MCF 10A (cell line): Measurements from ENCODE around the gene RCAN3. TPM values are rescaled to one million over a fixed set of nuclear protein-coding genes. Genes with fewer than 3 reads are reported as not detected.
"Not testable (repeated sequence)": the region's sequence is repeated elsewhere in the genome, so short reads cannot be mapped to it uniquely, and the experiment has no call there.

ENCODE experiments used
- BruUV-seq: library from RNA; stranded (reverse); fragments of 400-500 nt; replicated peaks from 2 replicates; lab custom pipeline; 2021; lab: Mats Ljungman, UMichigan
- CTCF ChIA-PET: fragments of 300-600 bp; sonication (Branson Sonifier 250); formaldehyde crosslinking; extraction: SDS; loops from one replicate; lab custom pipeline; 2021; ENCODE audit warnings: antibody characterized with exemption, inconsistent platforms; lab: Yijun Ruan, JAX
- POLR2A ChIA-PET: fragments of 300-600, 350-650 bp; sonication (Branson Sonifier 250); formaldehyde crosslinking; extraction: SDS; loops from one replicate; lab custom pipeline; 2020; ENCODE audit warnings: antibody characterized with exemption, inconsistent platforms; lab: Yijun Ruan, JAX
- DNase-seq: peaks from one replicate; pipeline ENCODE4 v3.0.0-alpha.2; 2018; ENCODE audit not compliant: unreplicated experiment
- H3K27ac Mint-ChIP-seq: one replicate; pipeline ENCODE4 v1.8.0; 2022; ENCODE audit warnings: mild to moderate bottlenecking, low read depth, mixed read lengths; ENCODE audit not compliant: unreplicated experiment
- H3K27me3 Mint-ChIP-seq: one replicate; pipeline ENCODE4 v1.8.0; 2022; ENCODE audit warnings: mixed read lengths; ENCODE audit not compliant: insufficient read depth, unreplicated experiment
- H3K36me3 Mint-ChIP-seq: one replicate; pipeline ENCODE4 v1.8.0; 2022; ENCODE audit warnings: mild to moderate bottlenecking, moderate library complexity, mixed read lengths; ENCODE audit not compliant: insufficient read depth, unreplicated experiment
- H3K4me1 Mint-ChIP-seq: one replicate; pipeline ENCODE4 v1.8.0; 2022; ENCODE audit warnings: mixed read lengths; ENCODE audit not compliant: insufficient read depth, unreplicated experiment
- H3K4me3 Mint-ChIP-seq: one replicate; pipeline ENCODE4 v1.8.0; 2022; ENCODE audit warnings: mild to moderate bottlenecking, moderate library complexity, mixed read lengths; ENCODE audit not compliant: unreplicated experiment
- H3K9me3 Mint-ChIP-seq: one replicate; pipeline ENCODE4 v1.8.0; 2022; ENCODE audit warnings: mixed read lengths; ENCODE audit not compliant: unreplicated experiment
- intact Hi-C: fragments of 100-400 bp; cut with micrococcal nuclease; formaldehyde crosslinking; loops from 2 replicates; pipeline ENCODE4 v1.14.1; 2022
- total RNA-seq: library from RNA; stranded (reverse); gene quantifications from 2 replicates; pipeline ENCODE4 v1.2.3, GENCODE V29; 2022
- TF ChIP-seq, protein P1 (sequence below): fragments of 200-600 bp; IDR thresholded peaks from one replicate; pipeline ENCODE4 v1.8.0; 2022; ENCODE audit warnings: antibody characterized with exemption, mild to moderate bottlenecking; ENCODE audit not compliant: unreplicated experiment

Gene RCAN3
- total RNA-seq, 1 experiment from 2014 or later: 6.1 TPM

DNA sequence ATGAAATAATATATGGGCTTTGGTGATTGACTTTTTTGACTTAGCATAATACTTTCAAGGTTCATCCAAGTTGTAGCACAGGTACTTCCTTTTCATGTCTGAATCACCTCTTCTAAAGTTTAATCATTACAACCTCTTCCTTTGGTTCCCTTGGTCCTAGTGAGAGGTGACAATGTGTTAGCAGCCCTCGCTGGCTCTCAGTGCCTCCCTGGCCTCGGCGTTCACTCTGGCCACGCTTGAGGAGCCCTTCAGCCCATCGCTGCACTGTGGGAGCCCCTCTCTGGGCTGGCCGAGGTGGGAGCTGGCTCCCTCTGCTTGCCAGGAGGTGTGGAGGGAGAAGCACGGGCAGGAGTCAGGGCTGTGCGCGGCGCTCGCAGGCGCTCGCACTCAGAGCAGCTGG lies 13.0 kb upstream of the RCAN3 start:
- intact Hi-C loops: no loop called here
- Mint-ChIP-seq H3K27me3 (peaks cover 11% of the 10 kb centered on the region), H3K4me3 (no peak overlapping the region), H3K4me1 (peaks cover 5% of the 10 kb centered on the region), H3K27ac (no peak overlapping the region), H3K9me3 (no peaks in the 10 kb centered on the region), H3K36me3 (no peaks in the 10 kb centered on the region)
- TF ChIP-seq, protein P1, sequence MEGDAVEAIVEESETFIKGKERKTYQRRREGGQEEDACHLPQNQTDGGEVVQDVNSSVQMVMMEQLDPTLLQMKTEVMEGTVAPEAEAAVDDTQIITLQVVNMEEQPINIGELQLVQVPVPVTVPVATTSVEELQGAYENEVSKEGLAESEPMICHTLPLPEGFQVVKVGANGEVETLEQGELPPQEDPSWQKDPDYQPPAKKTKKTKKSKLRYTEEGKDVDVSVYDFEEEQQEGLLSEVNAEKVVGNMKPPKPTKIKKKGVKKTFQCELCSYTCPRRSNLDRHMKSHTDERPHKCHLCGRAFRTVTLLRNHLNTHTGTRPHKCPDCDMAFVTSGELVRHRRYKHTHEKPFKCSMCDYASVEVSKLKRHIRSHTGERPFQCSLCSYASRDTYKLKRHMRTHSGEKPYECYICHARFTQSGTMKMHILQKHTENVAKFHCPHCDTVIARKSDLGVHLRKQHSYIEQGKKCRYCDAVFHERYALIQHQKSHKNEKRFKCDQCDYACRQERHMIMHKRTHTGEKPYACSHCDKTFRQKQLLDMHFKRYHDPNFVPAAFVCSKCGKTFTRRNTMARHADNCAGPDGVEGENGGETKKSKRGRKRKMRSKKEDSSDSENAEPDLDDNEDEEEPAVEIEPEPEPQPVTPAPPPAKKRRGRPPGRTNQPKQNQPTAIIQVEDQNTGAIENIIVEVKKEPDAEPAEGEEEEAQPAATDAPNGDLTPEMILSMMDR: no peak
- CTCF ChIA-PET: no interaction called here
- no peak for DNase-seq
- BruUV-seq: no TSS peak
- POLR2A ChIA-PET: interaction anchor here (1.1 kb wide), 1 partner anchor 11 kb away, joined by 3 read pairs; no protein-coding TSS in a partner anchor

DNA sequence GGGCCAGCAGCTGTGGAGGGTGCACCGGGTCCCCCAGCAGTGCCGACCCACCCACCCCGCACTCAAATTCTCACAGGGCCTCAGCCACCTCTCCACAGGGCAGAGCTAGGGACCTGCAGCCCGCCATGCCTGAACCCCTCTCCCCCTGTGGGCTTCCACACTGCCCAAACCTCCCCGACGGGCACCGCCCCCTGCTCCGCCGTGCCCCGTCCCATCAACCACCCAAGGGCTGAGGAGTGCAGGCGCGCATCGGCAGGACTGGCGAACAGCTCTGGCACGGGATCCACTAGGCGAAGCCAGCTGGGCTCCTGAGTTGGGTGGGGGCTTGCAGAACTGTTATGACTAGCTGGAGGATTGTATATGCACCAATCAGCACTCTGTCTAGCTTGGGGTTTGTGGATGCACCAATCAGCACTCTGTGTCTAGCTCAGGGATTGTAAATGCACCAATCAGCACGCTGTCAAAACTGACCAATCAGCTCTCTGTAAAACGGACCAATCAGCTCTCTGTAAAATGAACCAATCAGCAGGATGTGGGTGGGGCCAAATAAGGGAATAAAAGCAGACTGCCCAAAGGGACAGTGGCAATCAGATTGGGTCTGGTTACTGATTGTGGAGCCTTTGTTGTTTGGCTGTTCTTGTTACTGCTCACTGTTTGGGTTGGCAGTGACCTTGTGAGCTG lies 12.4 kb upstream of the RCAN3 start:
- BruUV-seq: no TSS peak
- Mint-ChIP-seq H3K27me3 (peaks cover 11% of the 10 kb centered on the region), H3K27ac (no peak overlapping the region), H3K4me1 (peaks cover 5% of the 10 kb centered on the region), H3K9me3 (no peaks in the 10 kb centered on the region), H3K36me3 (no peaks in the 10 kb centered on the region), H3K4me3 (no peak overlapping the region)
- intact Hi-C loops: no loop called here
- no peak for DNase-seq
- ChIA-PET POLR2A (interaction anchor here (0.6 to 1.1 kb wide), 2 partner anchors 11 to 694 kb away, joined by 3 read pairs; no protein-coding TSS in a partner anchor), CTCF (no interaction called here)
- TF ChIP-seq, protein P1: no peak

DNA sequence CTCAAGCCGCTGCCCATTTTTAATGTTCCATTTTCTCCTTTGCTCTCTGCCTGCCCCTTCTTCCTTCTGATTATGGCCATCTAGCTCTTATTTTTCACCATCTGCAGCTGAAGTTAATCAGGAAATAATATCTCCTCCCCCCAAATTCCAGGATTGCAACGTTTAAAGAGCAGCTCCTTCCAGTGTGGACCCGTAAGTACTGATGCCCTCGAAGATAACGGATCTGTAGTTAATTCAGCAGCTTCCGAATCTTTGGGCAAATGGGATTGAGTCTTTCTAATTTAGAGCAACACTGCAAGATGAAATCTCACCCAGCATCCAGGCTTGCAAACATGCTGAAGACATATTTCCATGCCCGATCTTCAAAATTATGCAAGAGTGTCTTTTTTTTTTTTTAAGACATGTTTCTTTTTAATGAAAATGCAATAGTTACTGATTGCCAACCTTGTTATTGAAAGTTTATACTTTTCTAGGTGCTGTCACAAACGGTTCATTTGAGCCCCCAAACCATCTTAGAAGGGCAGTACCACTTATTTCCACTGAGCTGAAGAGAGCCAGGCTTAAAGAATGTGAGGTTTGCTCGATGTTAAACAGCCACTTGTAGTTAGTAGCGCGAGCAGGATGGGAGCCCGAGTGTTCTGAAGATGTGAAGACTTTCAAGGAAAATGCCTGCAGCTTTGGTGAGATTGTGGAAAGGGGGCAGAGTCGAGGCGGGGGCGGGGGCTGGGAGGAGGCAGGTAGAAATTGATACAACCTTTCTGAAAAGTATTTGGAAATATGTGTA lies 10.9 kb upstream of the RCAN3 start:
- ChIA-PET CTCF (interaction anchor here (0.5 to 1.3 kb wide), 5 partner anchors 9 to 1779 kb away, joined by 3 to 5 read pairs (median 4); no protein-coding TSS in a partner anchor), POLR2A (interaction anchor here (0.7 kb wide), 1 partner anchor 741 kb away, joined by 3 read pairs; the partner anchor contains the start of gene SYF2)
- H3K36me3 Mint-ChIP-seq: no peaks in the 10 kb centered on the region
- BruUV-seq: no TSS peak
- H3K27me3 Mint-ChIP-seq: peaks cover 11% of the 10 kb centered on the region
- no peak overlapping the region for H3K4me3 Mint-ChIP-seq
- no peaks in the 10 kb centered on the region for H3K9me3 Mint-ChIP-seq
- DNase-seq: no peak
- H3K4me1 Mint-ChIP-seq: peaks cover 5% of the 10 kb centered on the region
- TF ChIP-seq, protein P1: no peak
- intact Hi-C loops: no loop called here
- H3K27ac Mint-ChIP-seq: no peak overlapping the region

DNA sequence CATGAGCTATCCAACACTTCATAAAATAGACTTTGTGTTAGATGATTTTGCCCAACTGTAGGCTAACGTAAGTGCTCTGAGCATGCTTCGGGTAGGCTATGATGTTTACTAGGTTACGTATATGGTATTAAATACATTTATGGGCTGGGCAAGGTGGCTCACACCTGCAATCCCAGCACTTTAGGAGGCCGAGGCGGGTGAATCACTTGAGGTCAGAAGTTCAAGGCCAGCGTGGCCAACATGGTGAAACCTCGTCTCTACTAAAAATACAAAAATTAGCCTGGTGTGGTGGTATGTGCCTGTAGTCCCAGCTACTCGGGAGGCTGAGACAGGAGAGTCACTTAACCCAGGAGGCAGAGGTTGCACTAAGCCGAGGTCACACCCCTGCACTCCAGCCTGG lies 9.7 kb upstream of the RCAN3 start:
- BruUV-seq, H3K4me3 Mint-ChIP-seq, H3K36me3 Mint-ChIP-seq, intact Hi-C loops, H3K9me3 Mint-ChIP-seq, DNase-seq, H3K4me1 Mint-ChIP-seq, H3K27ac Mint-ChIP-seq: not testable (repeated sequence)
- peaks cover 11% of the 10 kb centered on the region for H3K27me3 Mint-ChIP-seq
- ChIA-PET POLR2A (interaction anchor here (0.6 to 1.1 kb wide), 3 partner anchors 9 to 252 kb away, joined by 3 to 6 read pairs (median 3); no protein-coding TSS in a partner anchor), CTCF (interaction anchor here (0.6 to 0.7 kb wide), 2 partner anchors 24 to 48 kb away, joined by 3 read pairs; no protein-coding TSS in a partner anchor)
